Measurements from ENCODE around the gene GFPT2.

Gene GFPT2

DNA sequence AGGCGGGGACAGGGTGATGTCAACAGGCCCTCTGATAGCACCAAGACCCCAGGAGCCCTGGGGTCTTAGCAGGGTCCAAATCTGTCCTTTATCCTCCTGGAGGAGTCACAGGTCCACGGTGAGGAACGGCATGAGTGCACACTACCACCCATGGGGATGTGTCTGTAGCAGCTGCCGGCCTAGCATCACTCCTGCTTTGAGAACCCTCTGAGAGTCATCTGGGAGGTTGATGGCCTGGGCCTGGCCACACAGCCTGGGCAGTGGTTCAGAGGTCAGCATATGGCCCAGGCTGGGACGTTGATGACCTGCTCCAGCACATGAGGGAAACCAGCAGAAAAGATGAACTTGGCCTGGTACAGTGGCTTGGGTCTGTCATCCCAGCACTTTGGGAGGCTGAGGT lies 1.8 kb upstream of the GFPT2 start:
- H3K27ac ChIP-seq, result no peak overlapping the region
- TF ChIP-seq, protein P1, sequence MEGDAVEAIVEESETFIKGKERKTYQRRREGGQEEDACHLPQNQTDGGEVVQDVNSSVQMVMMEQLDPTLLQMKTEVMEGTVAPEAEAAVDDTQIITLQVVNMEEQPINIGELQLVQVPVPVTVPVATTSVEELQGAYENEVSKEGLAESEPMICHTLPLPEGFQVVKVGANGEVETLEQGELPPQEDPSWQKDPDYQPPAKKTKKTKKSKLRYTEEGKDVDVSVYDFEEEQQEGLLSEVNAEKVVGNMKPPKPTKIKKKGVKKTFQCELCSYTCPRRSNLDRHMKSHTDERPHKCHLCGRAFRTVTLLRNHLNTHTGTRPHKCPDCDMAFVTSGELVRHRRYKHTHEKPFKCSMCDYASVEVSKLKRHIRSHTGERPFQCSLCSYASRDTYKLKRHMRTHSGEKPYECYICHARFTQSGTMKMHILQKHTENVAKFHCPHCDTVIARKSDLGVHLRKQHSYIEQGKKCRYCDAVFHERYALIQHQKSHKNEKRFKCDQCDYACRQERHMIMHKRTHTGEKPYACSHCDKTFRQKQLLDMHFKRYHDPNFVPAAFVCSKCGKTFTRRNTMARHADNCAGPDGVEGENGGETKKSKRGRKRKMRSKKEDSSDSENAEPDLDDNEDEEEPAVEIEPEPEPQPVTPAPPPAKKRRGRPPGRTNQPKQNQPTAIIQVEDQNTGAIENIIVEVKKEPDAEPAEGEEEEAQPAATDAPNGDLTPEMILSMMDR (conservative IDR thresholded peaks at IDR 0.05; ENCODE audit: low read depth), result no peak
- POLR2A ChIA-PET (ENCODE audit: low non-redundant PET), result no interaction called here
- CTCF ChIA-PET, result interaction anchor here (0.6 kb wide), 1 partner anchor 51 kb away, joined by 4 read pairs; no protein-coding TSS in a partner anchor
- no peak for DNase-seq (ENCODE audit: low spot score)

DNA sequence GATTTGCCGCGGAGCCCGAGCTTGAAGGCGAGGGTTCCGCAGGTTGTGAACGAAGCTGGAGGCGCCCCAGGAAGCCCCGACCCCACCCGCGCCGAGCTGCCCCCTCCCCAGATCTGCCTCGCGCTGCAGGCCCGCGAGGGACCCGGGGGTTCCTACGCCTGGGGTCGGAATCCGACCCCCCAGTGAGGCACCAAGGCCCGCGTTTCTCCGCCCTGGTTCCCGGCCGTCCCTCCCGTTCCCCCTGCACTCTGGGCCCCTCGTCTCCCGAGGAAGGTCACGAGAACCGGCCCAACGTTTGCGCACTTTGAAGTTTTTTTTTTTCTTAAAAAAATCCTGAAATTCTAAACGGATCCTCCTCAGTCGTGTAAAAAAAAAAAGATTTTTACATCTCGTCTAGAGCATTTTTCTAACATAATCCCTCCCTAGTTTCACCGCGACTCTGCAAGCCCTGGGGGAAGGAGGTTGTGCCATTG lies 880 bp upstream of the GFPT2 start:
- DNase-seq (ENCODE audit: low spot score), result no peak
- ChIA-PET CTCF (interaction anchor here (0.6 to 1.2 kb wide), 5 partner anchors 8 to 1064 kb away, joined by 3 to 5 read pairs (median 3); no protein-coding TSS in a partner anchor), POLR2A (ENCODE audit: low non-redundant PET) (no interaction called here)
- H3K27ac ChIP-seq, result no peak overlapping the region
- TF ChIP-seq, protein P1 (conservative IDR thresholded peaks at IDR 0.05; ENCODE audit: low read depth), result no peak

DNA sequence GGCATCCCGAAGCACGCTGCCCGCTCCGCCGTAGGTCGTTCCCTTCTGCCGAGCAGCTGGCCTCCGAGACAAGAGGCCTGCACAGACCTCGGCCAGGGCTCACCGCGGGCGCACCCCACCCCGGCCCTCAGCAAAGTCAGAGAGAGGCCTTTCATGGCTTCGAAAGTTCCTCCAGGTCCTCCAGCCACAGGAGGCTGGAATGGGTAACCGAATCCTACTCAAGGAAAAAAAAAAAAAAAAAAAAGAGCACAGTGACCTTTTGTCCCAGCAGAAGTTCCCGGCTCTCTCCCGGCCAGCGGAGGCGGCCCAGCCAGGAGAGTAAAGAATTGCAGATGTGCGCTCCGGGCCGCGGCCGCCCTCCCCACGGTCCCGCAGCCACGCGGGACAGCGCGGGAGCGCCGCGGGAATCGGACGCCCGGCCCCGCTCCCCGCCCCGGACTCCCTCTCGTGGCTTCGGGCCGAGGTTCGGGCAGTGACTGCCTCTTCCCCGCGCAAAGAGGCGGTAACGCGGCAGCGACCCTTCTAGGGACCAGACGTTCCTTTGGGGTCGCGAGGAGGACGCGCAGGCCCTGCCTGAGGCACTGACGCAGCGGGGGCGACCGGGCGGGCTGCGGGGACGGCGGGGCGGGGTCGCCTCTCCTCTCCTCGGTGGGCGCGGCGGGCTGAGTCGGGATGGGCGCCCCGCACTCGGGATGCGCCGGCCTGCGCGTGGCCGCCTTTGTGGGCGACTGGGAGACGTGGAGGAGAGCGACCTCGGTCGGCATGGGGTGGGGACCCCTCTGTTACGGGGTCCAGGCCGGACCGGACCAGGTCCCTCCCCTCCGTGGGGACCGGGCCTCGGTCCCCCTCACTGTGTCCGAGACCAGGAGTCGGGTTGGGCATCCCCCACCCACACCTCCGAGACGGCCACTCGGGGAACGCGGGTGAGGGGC lies 754 bp downstream of the GFPT2 start:
- POLR2A ChIA-PET (ENCODE audit: low non-redundant PET), result no interaction called here
- no peak for DNase-seq (ENCODE audit: low spot score)
- TF ChIP-seq, protein P1 (conservative IDR thresholded peaks at IDR 0.05; ENCODE audit: low read depth), result no peak
- no peak overlapping the region for H3K27ac ChIP-seq
- CTCF ChIA-PET, result interaction anchor here (0.7 to 1.2 kb wide), 2 partner anchors 118 to 144 kb away, joined by 3 read pairs; partner anchors contain the start of gene RASGEF1C

DNA sequence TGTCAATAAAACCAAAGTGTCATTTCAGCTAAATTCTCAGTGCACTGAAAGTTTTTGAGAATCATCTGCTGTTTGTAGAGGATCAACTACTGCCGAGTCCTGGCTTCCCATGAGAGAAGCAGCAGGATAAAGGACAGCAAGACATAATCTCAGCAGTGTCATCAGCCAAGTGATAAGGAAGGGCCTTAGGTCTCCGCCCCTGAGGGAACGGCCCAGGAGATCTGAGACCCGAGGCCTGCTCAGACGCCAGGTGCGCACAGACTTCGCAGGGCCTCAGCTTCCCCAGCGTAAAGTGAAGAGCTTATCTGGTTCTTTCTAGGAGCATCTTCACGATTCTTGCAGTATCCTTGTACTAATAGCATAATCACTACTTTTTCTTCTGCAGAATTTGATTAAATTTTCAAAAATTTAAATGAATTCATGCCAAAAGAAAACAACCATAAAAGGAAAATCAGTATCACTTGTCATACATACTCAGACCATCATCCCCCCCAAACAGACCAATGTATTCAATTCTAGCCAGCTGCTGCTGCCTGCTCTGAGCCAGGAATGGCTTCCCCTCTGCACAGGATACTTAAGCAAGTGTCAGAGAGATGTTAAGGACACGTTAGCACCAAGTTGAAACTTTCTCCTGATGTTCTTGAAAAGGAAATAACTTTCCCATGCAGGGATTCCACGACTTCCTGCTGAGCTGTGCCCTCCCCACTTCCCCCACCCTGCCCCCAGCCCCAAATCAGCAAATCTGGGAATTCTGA lies 2.2 kb downstream of the GFPT2 start:
- DNase-seq (ENCODE audit: low spot score), result no peak
- ChIA-PET CTCF (interaction anchor here (0.5 kb wide), 1 partner anchor 241 kb away, joined by 4 read pairs; no protein-coding TSS in a partner anchor), POLR2A (ENCODE audit: low non-redundant PET) (no interaction called here)
- TF ChIP-seq, protein P1 (conservative IDR thresholded peaks at IDR 0.05; ENCODE audit: low read depth), result no peak
- no peak overlapping the region for H3K27ac ChIP-seq

DNA sequence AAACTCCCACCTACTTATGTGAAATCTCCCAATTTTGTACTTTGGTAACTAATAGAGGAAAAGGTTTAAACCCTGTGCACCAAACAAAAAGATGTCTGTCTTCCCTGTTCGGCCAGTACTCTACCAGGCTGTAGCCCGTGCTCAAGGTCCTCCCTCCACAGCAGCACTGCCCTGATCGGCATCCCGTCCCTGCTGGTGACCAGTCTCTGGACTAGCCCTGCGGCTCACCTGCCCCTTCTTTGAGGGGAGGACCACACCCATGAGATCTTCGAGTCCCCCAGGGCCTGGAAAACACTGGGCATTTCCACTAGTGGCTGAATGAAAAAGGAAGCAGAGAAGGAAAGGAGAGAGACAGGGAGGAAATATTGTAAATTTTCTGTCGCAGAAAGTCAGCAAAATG lies 2.8 kb downstream of the GFPT2 start:
- no peak overlapping the region for H3K27ac ChIP-seq
- DNase-seq (ENCODE audit: low spot score), result no peak
- CTCF ChIA-PET, result no interaction called here
- TF ChIP-seq, protein P1 (conservative IDR thresholded peaks at IDR 0.05; ENCODE audit: low read depth), result no peak
- POLR2A ChIA-PET (ENCODE audit: low non-redundant PET), result no interaction called here

DNA sequence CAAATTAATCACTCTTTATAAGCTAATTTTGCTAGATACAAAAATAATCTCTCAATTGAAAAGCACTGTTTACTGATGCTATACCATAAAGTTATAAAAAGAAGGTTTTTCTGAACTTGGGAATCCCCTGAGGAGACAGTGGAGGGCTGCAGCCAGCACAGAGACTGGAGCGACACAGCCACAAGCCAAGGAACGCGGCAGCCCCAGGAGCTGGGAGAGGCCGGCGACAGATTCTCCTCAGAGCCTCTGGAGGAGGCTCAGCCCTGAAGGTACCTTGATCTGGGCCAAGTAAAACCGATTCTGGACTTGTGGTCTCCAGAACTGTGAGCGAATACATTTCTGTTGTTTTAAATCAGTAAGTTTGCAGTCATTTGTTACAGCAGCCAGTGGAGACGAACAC lies 3.7 kb downstream of the GFPT2 start:
- ChIA-PET CTCF (no interaction called here), POLR2A (ENCODE audit: low non-redundant PET) (no interaction called here)
- TF ChIP-seq, protein P1 (conservative IDR thresholded peaks at IDR 0.05; ENCODE audit: low read depth), result no peak
- no peak for DNase-seq (ENCODE audit: low spot score)
- no peak overlapping the region for H3K27ac ChIP-seq

Data from RWPE1 (cell line).